Sigmoid colon (tissue), 4 donors: ENCODE results near the gene LCN1.

Source experiments
- EP300 ChIP-seq, 4 donors: sonication (generic); formaldehyde crosslinking; IDR thresholded peaks; one replicate each; pipeline ENCODE4 v1.6.1; 2017; ENCODE audit warnings: antibody characterized with exemption in 4 of 4
- POLR2A ChIP-seq, 2 donors: fragments of 450-650 bp; IDR thresholded peaks; one replicate each; pipeline ENCODE4 v1.6.1; 2016; ENCODE audit warnings: antibody characterized with exemption in 2 of 2, mild to moderate bottlenecking in 2 of 2, moderate library complexity in 2 of 2
- POLR2AphosphoS5 ChIP-seq, 4 donors: sonication (generic); formaldehyde crosslinking; IDR thresholded peaks; one replicate each; pipeline ENCODE4 v1.6.1; 2017; ENCODE audit warnings: antibody characterized with exemption in 4 of 4
- TF ChIP-seq, protein P1 (sequence below), 4 experiments: fragments of 450-650 bp in 3 of 4; fragments of 200-600 bp in 1 of 4; IDR thresholded peaks; one replicate each; pipeline ENCODE4 v1.5.1; 2016 to 2019; ENCODE audit warnings: antibody characterized with exemption in 4 of 4, mild to moderate bottlenecking in 3 of 4, moderate library complexity in 2 of 4

DNA sequence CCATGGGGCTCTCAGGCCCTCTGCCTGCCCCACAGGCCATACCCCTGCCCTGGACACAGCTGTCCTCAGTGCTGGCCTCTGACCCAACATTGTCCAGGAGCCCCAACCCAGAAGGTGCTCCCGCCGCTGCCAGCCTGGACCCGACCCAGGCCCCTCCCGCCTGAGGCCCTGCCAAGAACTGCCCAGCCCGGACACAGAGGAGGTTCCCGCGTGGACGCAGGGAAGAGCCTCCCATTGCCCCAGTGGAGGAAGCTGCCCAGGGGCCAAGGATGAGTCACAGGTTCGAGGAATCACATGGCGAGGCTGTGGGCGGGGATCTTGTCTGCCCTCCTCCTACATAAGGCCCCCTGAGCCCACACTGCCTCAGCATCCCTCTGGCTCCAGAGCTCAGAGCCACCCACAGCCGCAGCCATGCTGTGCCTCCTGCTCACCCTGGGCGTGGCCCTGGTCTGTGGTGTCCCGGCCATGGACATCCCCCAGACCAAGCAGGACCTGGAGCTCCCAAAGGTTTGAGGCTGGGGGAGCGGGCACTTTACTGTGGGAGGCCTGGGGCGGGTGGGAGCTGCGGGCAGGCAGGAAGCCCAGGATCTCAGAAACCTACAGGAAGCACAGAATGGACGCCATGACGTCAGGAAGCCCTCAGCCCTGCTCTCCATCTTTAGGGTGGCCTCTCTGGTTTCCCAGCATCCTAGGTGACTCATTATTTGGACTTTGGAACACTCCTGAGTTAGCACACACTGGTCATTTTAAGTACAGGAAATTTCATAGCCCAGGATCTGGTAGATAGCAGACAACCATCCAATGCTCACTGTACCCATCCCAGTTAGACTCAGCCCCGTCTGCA is 40.4 kb downstream of the LCN1 start, which contains the start of gene PAEP:
- TF ChIP-seq POLR2A (IDR thresholded peaks at IDR 0.05) (no peak), EP300 (IDR thresholded peaks at IDR 0.05) (no peak), POLR2AphosphoS5 (IDR thresholded peaks at IDR 0.05) (no peak)
- TF ChIP-seq, protein P1, sequence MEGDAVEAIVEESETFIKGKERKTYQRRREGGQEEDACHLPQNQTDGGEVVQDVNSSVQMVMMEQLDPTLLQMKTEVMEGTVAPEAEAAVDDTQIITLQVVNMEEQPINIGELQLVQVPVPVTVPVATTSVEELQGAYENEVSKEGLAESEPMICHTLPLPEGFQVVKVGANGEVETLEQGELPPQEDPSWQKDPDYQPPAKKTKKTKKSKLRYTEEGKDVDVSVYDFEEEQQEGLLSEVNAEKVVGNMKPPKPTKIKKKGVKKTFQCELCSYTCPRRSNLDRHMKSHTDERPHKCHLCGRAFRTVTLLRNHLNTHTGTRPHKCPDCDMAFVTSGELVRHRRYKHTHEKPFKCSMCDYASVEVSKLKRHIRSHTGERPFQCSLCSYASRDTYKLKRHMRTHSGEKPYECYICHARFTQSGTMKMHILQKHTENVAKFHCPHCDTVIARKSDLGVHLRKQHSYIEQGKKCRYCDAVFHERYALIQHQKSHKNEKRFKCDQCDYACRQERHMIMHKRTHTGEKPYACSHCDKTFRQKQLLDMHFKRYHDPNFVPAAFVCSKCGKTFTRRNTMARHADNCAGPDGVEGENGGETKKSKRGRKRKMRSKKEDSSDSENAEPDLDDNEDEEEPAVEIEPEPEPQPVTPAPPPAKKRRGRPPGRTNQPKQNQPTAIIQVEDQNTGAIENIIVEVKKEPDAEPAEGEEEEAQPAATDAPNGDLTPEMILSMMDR (IDR thresholded peaks at IDR 0.05): no peak
